GM19193 (cell line): ENCODE data around the gene TTK.

ENCODE experiments used
- POLR2A ChIP-seq: IDR thresholded peaks from 4 replicates; pipeline ENCODE4 v1.6.1; 2011; ENCODE audit not compliant: insufficient read depth, insufficient read length; ENCODE audit errors: extremely low read depth

TTK gene

DNA sequence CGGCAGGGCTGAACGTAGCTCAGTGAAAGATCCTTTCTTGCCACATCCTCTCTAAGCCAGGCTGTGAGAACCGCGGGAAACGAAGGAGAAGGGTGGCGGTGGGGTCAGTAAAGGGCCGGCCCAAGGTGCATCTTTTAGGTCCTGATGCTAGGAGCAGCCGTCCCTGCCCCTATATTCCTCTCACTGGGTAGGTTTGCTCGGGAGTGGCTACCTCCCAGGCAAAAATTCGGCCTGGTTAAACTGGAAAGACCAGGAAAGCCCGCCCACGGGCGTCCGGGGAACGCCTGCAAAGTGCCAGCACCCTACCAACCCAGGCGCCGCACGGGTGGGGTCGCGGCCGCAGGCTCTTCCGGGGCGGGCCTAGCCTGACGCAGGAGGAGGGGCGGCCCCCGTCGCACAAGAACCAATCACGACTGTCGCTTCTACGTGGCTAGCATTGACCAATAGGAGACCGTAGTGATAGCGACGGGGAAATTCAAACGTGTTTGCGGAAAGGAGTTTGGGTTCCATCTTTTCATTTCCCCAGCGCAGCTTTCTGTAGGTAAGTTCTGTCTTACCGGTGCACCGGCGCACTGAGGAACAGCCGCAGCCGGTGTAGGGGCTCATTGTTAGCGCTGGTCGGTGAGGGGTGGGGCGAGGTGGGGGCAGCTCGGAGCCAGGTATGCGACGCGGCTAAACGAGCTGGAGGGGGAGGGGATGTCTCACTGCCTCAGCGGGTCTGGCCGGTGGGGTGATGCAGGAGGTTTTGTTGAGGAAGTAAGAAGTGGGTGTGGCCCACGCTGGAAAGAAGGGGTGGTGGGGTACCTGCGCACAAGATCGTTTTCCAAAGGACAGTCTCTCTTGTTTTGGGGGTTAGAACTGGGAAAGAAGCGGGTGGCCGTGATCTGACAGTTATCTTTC is at the start of gene TTK:
TSS of gene TTK (plus strand) at position 477 of the 900 bp plus-strand sequence. CDS start 1,195 bp downstream, outside the sequence.
- peak; percentile 82 for TF ChIP-seq POLR2A

GRCh38 chr6:79954849-79955248 is 49.6 kb upstream of the TTK start:
- TF ChIP-seq POLR2A = no peak

DNA sequence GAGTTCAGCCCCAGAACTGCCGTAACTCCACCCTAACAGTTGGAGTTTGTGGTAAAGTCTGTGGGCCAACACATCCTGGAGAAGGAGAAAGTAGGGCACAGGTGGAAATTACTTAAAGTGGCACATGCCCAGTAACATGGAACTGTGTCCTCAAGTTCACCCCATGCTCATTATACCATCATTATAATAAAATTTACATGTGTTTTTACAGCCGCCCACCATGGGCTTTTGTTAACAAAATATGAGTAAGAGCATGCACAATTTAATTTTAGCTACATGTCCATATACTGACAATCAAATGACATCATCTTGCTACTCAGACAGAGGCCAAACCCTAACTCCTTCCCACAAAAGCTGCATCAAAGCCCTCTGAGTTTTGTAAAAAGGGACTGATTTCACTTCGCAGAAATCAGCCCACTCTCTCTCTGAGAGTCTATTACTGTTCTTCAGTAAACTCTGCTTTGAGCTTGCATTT is 39.8 kb upstream of the TTK start:
- TF ChIP-seq POLR2A = no peak

- TF ChIP-seq POLR2A = no peak
Measured at GRCh38 chr6:79967178-79967577, 37.3 kb upstream of the TTK start.

GRCh38 chr6:79969784-79970183 is 34.7 kb upstream of the TTK start:
- TF ChIP-seq POLR2A = no peak

GRCh38 chr6:79971193-79971592 is 33.3 kb upstream of the TTK start:
- no peak for TF ChIP-seq POLR2A

- no peak for TF ChIP-seq POLR2A
Measured at GRCh38 chr6:79981652-79982051, 22.8 kb upstream of the TTK start.

- TF ChIP-seq POLR2A = no peak
Measured at GRCh38 chr6:79984261-79984660, 20.2 kb upstream of the TTK start.

DNA sequence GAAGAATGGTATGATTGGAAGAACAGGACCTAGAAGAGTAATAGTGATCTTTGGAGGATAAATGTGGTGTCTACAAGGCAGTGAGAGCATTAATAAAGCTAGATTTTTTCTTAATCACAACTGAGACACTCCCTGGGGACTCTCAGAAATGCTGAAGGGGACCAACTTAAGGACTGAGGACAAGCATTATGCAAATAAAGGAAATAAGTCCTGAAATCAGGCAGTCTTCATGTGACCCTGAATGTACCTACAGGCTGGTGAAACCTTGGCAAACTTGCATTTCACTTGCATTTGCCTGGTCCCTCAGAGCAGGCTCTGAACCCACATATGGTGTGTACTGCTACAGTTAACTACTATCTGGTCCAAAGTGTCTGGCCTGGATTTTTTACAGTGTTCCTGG is 19.3 kb upstream of the TTK start:
- no peak for TF ChIP-seq POLR2A

DNA sequence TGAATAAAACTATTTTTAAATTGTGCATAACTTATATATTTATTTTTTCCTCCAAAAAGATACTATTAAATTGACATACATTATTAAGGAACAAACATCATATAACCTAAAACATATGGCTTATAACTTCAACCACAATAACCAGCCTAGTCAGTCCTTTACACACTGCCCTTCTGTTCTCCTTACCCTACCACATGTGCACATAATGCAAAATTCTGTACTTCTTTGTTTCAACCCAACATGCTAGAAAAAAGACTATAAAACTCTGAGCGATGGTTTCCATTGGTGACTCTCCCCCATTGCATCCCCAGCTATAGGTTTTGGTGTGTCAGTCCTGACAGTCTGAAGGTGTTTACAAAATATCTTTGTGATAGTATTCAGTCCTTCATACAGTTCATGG is 14.8 kb upstream of the TTK start:
- TF ChIP-seq POLR2A = no peak

- TF ChIP-seq POLR2A = no peak
Measured at GRCh38 chr6:79993012-79993910, 11.2 kb upstream of the TTK start.

- TF ChIP-seq POLR2A = no peak
Measured at GRCh38 chr6:79993911-79994309, 10.5 kb upstream of the TTK start.

DNA sequence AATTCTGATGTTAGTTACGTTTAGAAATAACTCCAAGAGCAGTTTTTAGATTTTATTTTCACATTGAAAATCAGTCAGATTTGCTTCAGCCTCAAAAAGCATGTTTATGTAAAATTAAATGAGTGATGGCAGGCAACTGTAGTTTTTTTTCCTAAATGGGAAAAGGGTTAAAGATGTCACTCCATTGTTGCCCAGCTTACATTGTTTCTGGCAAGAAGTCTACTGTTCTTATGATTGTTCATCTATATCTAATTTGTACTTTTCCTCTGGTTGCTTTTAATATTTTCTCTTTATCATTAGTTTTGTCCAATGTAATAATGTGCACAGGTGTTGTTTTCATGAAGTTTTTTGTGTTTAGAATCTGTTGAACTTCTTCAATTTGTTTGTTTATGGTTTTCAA is 6.7 kb upstream of the TTK start:
- no peak for TF ChIP-seq POLR2A

- no peak for TF ChIP-seq POLR2A
Measured at GRCh38 chr6:80001337-80001736, 3.1 kb upstream of the TTK start.

DNA sequence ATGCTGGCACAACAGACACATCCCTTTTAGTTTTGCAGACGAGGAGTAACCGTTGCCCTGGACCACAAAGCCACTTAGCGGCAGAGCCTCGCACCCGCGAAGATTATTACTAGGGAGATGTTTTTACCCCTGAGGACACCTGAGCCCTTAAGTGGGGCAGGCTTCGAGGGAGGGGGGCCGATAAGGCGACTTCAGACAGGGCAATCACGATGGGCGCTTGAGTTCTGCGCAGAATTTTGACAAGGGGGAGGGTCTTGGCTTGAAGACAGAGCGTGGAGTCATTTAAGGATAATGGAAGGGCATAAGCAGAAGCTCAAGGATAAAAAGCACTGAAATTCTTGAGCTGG is 650 bp upstream of the TTK start:
- TF ChIP-seq POLR2A = no peak

GRCh38 chr6:80005406-80005805 is 957 bp downstream of the TTK start:
- no peak for TF ChIP-seq POLR2A

DNA sequence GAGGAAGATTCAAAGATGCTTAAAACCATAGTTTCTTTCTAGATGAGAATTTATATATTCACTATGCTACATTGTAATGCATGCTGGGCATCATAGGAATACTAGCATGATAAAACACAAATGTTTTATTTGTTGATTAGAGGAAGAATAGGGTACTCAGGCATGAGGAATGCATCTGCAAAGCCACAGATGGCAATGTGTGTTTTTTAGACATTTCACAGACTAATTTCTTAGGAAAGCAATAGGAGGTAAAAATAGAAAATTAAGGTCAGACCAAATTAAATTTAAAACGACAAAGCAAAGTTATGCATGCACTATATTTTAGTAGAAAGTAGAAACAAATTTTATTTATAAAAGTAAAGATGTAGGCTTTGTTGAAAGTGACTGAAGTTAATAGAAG is 2.1 kb downstream of the TTK start:
- no peak for TF ChIP-seq POLR2A

GRCh38 chr6:80009531-80009930 is 5.1 kb downstream of the TTK start:
- no peak for TF ChIP-seq POLR2A
